Globus pallidus (tissue), 1 donor: Measurements from ENCODE around the gene TMEM150A.
A peak's percentile ranks its signal among the peaks of the same experiment; 100 is the strongest.
"Not testable (repeated sequence)": the region's sequence is repeated elsewhere in the genome, so short reads cannot be mapped to it uniquely, and the experiment has no call there.

Source experiments
- DNase-seq: peaks from one replicate; pipeline ENCODE4 v3.0.0-alpha.2; 2015; ENCODE audit warnings: low spot score

The TMEM150A gene

DNA sequence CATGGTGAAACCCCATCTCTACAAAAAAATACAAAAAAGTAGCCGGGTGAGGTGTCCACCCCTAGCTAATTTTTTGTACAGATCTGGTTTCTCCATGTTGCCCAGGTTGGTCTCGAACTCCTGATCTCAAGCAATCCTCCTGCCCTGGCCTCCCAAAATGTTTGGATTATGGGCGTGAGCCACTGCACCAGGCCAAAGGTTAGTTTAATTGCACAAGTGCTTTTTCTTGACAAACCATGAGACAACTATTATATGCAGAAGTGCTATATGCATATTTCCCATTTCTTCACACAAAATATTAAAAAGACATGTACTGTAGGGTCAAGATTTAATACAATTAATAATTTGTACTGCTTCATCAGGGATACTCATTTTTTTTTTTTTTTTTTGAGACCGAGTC lies 36.2 kb downstream of the TMEM150A start:
- DNase-seq = no peak

GRCh38 chr2:85564144-85564563 lies 38.3 kb downstream of the TMEM150A start:
- DNase-seq = no peak

GRCh38 chr2:85561280-85562212 lies 41.0 kb downstream of the TMEM150A start, which contains the start of gene GGCX:
Gene GGCX, minus strand, starts transcription at chr2:85561493. Its CDS starts 65 bp downstream, at chr2:85561428.
- DNase-seq = peak; percentile 91

GRCh38 chr2:85560812-85561279 lies 41.7 kb downstream of the TMEM150A start:
- no peak for DNase-seq

DNA sequence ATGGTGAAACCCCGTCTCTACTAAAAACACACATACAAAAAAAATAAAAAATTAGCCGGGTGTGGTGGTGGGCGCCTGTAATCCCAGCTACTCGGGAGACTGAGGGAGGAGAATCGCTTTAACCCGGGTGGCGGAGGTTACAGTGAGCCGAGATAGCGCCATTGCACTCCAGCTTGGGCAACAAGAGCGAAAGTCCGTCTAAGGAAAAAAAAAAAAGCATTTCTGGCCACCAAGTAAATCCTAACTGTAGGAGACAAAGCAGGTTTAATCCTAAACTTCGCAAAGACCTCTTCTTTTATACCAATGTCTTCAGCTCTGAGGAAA lies 42.1 kb downstream of the TMEM150A start:
- not testable (repeated sequence) for DNase-seq

- no peak for DNase-seq
Measured at GRCh38 chr2:85558160-85558559, 44.3 kb downstream of the TMEM150A start.

DNA sequence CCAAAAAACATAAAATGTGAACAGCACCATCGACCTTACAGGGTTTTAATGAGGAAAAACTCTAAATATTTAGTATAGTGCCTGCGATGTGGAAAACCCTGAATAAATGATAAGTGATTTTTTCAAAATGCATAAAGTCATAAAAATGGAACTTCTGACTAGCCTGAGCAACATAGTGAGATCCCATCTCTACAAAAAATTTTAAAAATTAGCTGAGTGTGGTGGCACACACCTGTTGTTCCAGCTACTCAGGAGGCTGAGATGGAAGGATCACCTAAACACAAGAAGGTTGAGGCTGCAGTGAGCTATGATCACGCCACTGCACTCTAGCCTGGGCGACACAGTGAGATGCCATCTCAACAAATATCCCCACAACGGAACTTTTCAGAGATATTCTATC lies 45.4 kb downstream of the TMEM150A start:
- no peak for DNase-seq

DNA sequence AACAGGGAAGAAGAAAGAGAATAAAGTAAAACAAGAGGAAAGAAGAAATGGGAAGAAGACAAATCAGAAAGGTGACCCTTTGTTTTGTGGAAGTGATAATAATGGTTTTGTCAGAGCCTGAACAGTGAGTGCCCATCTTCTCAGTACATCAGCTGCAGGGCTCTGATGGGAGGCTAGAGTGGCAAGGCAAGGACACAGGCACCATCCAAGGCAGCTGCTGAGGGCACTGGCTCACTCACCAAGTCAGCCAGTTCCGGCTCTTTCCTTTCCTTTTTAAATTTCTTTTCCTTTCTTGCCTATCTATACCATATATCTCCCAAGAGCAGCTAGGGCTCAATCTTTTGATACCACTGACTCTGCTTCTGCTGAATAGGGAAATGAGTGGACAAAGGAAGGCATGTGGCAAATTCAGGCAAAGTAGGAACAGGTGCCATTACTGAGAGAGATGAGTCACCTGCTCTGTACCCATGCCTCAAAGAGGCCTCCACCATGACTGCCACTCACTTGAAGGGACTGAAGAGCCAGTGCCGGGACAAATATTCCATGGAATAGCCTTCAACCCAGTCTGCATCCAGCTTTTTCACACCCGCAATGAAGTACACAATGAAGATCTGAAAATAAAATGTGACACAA lies 47.4 kb downstream of the TMEM150A start:
- no peak for DNase-seq

- DNase-seq = no peak
Measured at GRCh38 chr2:85553184-85553583, 49.3 kb downstream of the TMEM150A start.

DNA sequence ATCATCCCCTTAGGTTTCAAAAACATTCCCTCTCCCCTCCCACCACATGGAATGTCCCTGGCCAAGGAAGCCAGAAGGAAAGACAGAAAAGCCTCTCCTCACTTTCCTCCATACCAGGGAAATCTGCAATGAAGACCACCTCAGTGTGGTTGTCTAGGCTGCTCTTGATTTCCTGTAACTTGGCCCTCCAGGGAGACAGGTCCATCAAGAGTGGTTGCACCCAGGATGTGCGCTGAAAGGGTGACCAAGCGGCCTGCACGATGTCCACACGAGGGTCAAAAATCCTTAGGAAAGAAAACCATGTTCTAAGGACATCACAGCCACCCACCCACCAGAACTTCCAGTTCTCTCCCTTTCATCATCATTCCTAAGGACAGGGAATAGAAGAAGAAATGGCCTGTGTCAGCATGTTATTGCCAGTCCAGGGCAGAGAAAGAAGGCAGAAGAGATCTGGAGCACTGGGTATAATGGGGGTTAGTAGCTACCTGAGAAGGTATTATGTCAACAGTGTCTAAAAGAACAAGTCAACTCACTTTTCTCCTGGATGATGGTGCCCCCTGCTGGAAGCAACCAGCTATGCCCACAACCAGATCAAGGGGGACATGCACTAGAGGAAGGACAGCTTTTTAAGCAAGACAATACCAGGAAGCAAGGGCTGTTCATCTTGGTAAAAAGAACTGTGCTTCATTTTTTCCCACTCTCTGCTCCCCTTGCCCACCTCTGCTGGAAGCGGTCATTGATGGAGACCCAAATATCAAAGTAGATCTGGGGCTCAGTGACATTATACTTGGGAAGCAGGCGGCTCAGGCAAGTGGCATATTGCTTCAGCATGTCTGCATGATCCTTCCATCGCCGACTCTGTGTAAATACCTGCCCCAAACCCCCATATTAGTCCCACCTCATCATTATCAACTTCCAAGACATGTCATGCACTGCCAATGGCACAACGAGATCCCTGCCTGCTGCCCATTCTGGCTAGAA lies 50.5 kb downstream of the TMEM150A start:
- peak; percentile 81 for DNase-seq

DNA sequence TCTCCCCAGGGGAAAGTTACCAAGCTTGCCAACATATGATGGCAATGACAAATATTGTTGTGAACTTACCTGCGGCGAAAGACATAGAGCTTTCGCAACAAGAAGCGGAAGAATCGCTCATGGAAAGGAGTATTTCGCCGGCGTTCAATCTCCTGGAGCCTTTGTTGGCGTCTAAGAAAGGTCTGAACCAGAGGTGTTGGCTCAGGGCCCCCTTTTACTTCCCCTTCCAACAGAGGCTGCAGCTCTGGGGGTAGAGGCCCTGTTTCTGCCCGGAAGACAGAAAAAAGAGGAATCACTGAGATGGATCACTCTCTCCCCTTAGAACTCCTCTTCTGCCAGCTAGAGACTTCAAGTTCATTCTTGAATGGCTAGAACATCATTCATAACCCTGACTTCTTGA lies 52.0 kb downstream of the TMEM150A start:
- DNase-seq = no peak

DNA sequence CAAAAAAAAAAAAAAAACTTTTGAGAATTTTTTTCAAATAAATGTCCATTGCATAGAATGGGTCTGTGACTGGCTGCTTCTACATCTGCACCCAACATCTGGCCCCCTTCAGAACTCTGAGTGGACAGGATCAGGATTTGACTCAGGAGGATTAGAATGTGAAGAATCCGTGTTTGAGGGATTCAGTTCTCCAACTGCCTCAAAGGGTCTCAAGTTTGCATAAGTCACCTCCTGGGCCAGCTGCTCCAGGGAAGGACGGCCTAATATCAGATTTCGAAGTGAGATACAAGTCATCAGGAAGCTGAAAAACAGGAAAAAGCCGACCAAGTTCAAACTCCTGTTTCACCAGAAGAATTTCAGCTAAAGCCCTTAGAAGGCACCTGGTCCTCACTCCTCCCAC lies 52.7 kb downstream of the TMEM150A start:
- no peak for DNase-seq

DNA sequence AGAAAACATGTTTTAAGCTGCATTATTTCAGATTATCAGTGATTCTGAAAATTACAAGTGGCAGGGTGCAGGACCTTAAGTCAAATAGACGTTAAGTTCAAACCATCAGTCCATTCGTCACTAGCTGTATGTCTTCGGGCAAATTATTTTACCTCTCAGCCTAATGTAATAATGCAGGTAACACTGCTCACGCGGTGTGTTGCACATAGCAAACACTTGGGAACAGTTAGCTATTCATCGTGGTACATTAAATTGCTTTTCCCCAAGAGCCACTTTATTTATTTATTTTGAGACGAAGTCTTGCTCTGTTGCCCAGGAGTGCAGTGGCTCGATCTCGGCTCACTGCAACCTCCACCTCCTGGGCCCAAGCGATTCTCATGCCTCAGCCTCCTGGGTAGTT lies 53.4 kb downstream of the TMEM150A start:
- DNase-seq = no peak

GRCh38 chr2:85548608-85548900 lies 53.9 kb downstream of the TMEM150A start:
- DNase-seq = no peak
